HCT116 (cell line): Measurements from ENCODE around the gene EIPR1. TPM values are rescaled to one million over a fixed set of nuclear protein-coding genes. Genes with fewer than 3 reads are reported as not detected.

Experiments used
- ATAC-seq: fragments of 200-7000 bp; cut with Tn5 transposase; 2 replicates; pipeline ENCODE4 v1.9.1; 2020; ENCODE audit warnings: mild to moderate bottlenecking, moderate library complexity
- BruUV-seq: library from RNA; stranded (reverse); fragments of 400-500 nt; replicated peaks from 2 replicates; lab custom pipeline; 2021; lab: Mats Ljungman, UMichigan
- CTCF ChIA-PET: fragments of 300-600 bp; sonication (Branson Sonifier 250); formaldehyde crosslinking; loops from one replicate; lab custom pipeline; 2021; ENCODE audit warnings: antibody characterized with exemption; lab: Charles Lee
- POLR2A ChIA-PET: fragments of 300-600, 350-600 bp; sonication (Branson Sonifier 250); formaldehyde crosslinking; loops from one replicate; lab custom pipeline; 2021; ENCODE audit warnings: antibody characterized with exemption; lab: Charles Lee
- RAD21 ChIA-PET, 2 experiments: fragments of 300-600 bp; sonication (Branson Sonifier 250); formaldehyde crosslinking; loops; one replicate each; lab custom pipeline; 2023; ENCODE audit warnings: low total read pairs in 2 of 2; ENCODE audit not compliant: uncharacterized antibody in 2 of 2, unreplicated experiment in 2 of 2, low non-redundant PET in 1 of 2; lab: Charles Lee
- DNase-seq: peaks from one replicate; pipeline ENCODE4 v3.0.0-alpha.2; 2010; ENCODE audit warnings: low read depth, low spot score
- H2AFZ ChIP-seq: fragments of 200-600 bp; shearing (Covaris generic), sonication (generic); 2 replicates; pipeline ENCODE4 v1.6.1; 2017; ENCODE audit warnings: low read depth, mixed run types, mixed read lengths, antibody characterized with exemption, low read length; ENCODE audit not compliant: poor library complexity, severe bottlenecking
- H3K27ac ChIP-seq: 2 replicates; pipeline ENCODE4 v1.5.1; 2012; ENCODE audit warnings: low read depth, low read length
- H3K27me3 ChIP-seq: fragments of 200-600 bp; sonication (generic); 2 replicates; pipeline ENCODE4 v1.6.1; 2016; ENCODE audit warnings: mixed run types, low read length, mixed read lengths; ENCODE audit not compliant: insufficient read depth
- H3K36me3 ChIP-seq, 2 experiments: fragments of 200-500 bp in 1 of 2; fragments of 200-600 bp in 1 of 2; sonication (Bioruptor generic) in 1 of 2; sonication (generic) in 1 of 2; 2 replicates each; pipeline versions ENCODE4 v1.5.1 to v1.6.1; 2014 to 2016; ENCODE audit warnings: low read length in 2 of 2, inconsistent platforms in 1 of 2, mixed read lengths in 1 of 2, mixed run types in 1 of 2; ENCODE audit not compliant: insufficient read depth in 2 of 2, control insufficient read depth in 1 of 2
- H3K4me1 ChIP-seq, 2 experiments: fragments of 200-600 bp in 1 of 2; sonication (generic) in 1 of 2; 2 replicates each; pipeline versions ENCODE4 v1.5.1 to v1.6.1; 2012 to 2017; ENCODE audit warnings: low read length in 2 of 2, inconsistent platforms in 1 of 2, mild to moderate bottlenecking in 1 of 2, mixed read lengths in 1 of 2, mixed run types in 1 of 2, moderate library complexity in 1 of 2; ENCODE audit not compliant: insufficient read depth in 2 of 2, control insufficient read depth in 1 of 2
- H3K4me2 ChIP-seq: fragments of 200-600 bp; sonication (generic); 2 replicates; pipeline ENCODE4 v1.6.1; 2017; ENCODE audit warnings: mixed run types, low read length, mixed read lengths
- H3K4me3 ChIP-seq, 2 experiments: fragments of 200-600 bp in 1 of 2; sonication (generic) in 1 of 2; replicated peaks in 1 of 2; 2 replicates each; pipeline ENCODE4 v1.5.1; 2011 to 2016; ENCODE audit warnings: low read length in 2 of 2, control low read depth in 1 of 2, low read depth in 1 of 2, mild to moderate bottlenecking in 1 of 2, mixed read lengths in 1 of 2, mixed run types in 1 of 2
- H3K79me2 ChIP-seq: fragments of 200-600 bp; sonication (generic); 2 replicates; pipeline ENCODE4 v1.6.1; 2017; ENCODE audit warnings: mild to moderate bottlenecking, mixed run types, low read length, moderate library complexity, mixed read lengths; ENCODE audit not compliant: insufficient read depth
- H3K9ac ChIP-seq: fragments of 200-600 bp; sonication (generic); 2 replicates; pipeline ENCODE4 v1.6.1; 2016; ENCODE audit warnings: low read length, mixed read lengths
- H3K9me2 ChIP-seq: fragments of 200-600 bp; sonication (generic), shearing (Covaris generic); 2 replicates; pipeline ENCODE4 v1.6.1; 2017; ENCODE audit warnings: mixed run types, mild to moderate bottlenecking, moderate library complexity; ENCODE audit not compliant: insufficient read depth
- H3K9me3 ChIP-seq, 2 experiments: fragments of 200-500 bp in 1 of 2; fragments of 200-600 bp in 1 of 2; sonication (Bioruptor generic) in 1 of 2; sonication (generic) in 1 of 2; 2 replicates each; pipeline ENCODE4 v1.6.1; 2014 to 2017; ENCODE audit warnings: low read length in 2 of 2, mixed read lengths in 2 of 2, inconsistent platforms in 1 of 2, low read depth in 1 of 2, mild to moderate bottlenecking in 1 of 2, mixed run types in 1 of 2, moderate library complexity in 1 of 2; ENCODE audit not compliant: control insufficient read depth in 1 of 2, insufficient read depth in 1 of 2
- H4K20me1 ChIP-seq: fragments of 200-600 bp; sonication (generic), shearing (Covaris generic); 2 replicates; pipeline ENCODE4 v1.6.1; 2017; ENCODE audit warnings: mixed run types, mild to moderate bottlenecking, moderate library complexity; ENCODE audit not compliant: insufficient read depth
- ATF3 ChIP-seq: IDR thresholded peaks from 2 replicates; pipeline ENCODE4 v1.6.1; 2012
- CEBPB ChIP-seq: IDR thresholded peaks from 2 replicates; pipeline ENCODE4 v1.6.1; 2012; ENCODE audit warnings: low read depth
- EGR1 ChIP-seq: IDR thresholded peaks from 2 replicates; pipeline ENCODE4 v1.6.1; 2012; ENCODE audit warnings: low read depth
- EZH2 ChIP-seq: fragments of 200-600 bp; sonication (generic); IDR thresholded peaks from 2 replicates; pipeline ENCODE4 v1.6.1; 2017; ENCODE audit warnings: antibody characterized with exemption, mixed run types
- FOSL1 ChIP-seq: IDR thresholded peaks from 2 replicates; pipeline ENCODE4 v1.6.1; 2012; ENCODE audit warnings: low read depth
- JUND ChIP-seq: IDR thresholded peaks from 2 replicates; pipeline ENCODE4 v1.6.1; 2012
- POLR2A ChIP-seq: IDR thresholded peaks from 2 replicates; pipeline ENCODE4 v1.7.0; 2011; ENCODE audit warnings: borderline replicate concordance; ENCODE audit not compliant: insufficient read depth, insufficient read length; ENCODE audit errors: extremely low read depth
- POLR2AphosphoS5 ChIP-seq: IDR thresholded peaks from 2 replicates; pipeline ENCODE4 v1.6.1; 2011; ENCODE audit warnings: mild to moderate bottlenecking, low read depth, low read length, moderate library complexity
- RAD21 ChIP-seq: IDR thresholded peaks from 2 replicates; pipeline ENCODE4 v1.6.1; 2012; ENCODE audit warnings: low read depth, mild to moderate bottlenecking
- SIN3A ChIP-seq: IDR thresholded peaks from 2 replicates; pipeline ENCODE4 v1.6.1; 2012; ENCODE audit warnings: low read depth
- SRF ChIP-seq: IDR thresholded peaks from 2 replicates; pipeline ENCODE4 v1.6.1; 2012; ENCODE audit warnings: low read depth
- YY1 ChIP-seq: IDR thresholded peaks from 2 replicates; pipeline ENCODE4 v1.6.1; 2011; ENCODE audit warnings: low read length, low read depth, moderate library complexity, mild to moderate bottlenecking; ENCODE audit not compliant: insufficient replicate concordance; ENCODE audit errors: extremely low read depth
- ZFX ChIP-seq: fragments of 450-650 bp; IDR thresholded peaks from 2 replicates; pipeline ENCODE4 v1.6.1; 2017
- ZNF274 ChIP-seq: fragments of 200-500 bp; sonication (Bioruptor generic); IDR thresholded peaks from 2 replicates; pipeline ENCODE4 v1.6.1; 2014; ENCODE audit warnings: mild to moderate bottlenecking, low read depth, low read length, inconsistent platforms
- intact Hi-C: fragments of 100-400 bp; cut with micrococcal nuclease; formaldehyde crosslinking; loops from 2 replicates; pipeline ENCODE4 v1.10.0; 2022
- total RNA-seq: library from RNA; stranded (reverse); gene quantifications from one replicate; pipeline ENCODE4 v1.2.1, GENCODE V29; 2021; ENCODE audit not compliant: unreplicated experiment
- TF ChIP-seq, protein P1 (sequence below): IDR thresholded peaks from 2 replicates; pipeline ENCODE4 v1.6.1; 2011; ENCODE audit warnings: mild to moderate bottlenecking, low read length, moderate library complexity; ENCODE audit not compliant: insufficient replicate concordance; ENCODE audit errors: extremely low read depth
- TF ChIP-seq, protein P2 (sequence below), 3 experiments: fragments of 200-600 bp in 1 of 3; sonication (generic) in 1 of 3; IDR thresholded peaks in 2 of 3; conservative IDR thresholded peaks in 1 of 3; 2 replicates each; pipeline ENCODE4 v1.5.1; 2012 to 2017; ENCODE audit warnings: low read depth in 2 of 3, low read length in 2 of 3, antibody characterized with exemption in 1 of 3, borderline replicate concordance in 1 of 3, control low read depth in 1 of 3, mild to moderate bottlenecking in 1 of 3, mixed read lengths in 1 of 3, mixed run types in 1 of 3, moderate library complexity in 1 of 3; ENCODE audit not compliant: insufficient read depth in 1 of 3
- TF ChIP-seq, protein P3 (sequence below): IDR thresholded peaks from 2 replicates; pipeline ENCODE4 v1.6.1; 2012; ENCODE audit warnings: low read depth

EIPR1 gene
- total RNA-seq, 1 experiment from 2014 or later = 36.9 TPM

DNA sequence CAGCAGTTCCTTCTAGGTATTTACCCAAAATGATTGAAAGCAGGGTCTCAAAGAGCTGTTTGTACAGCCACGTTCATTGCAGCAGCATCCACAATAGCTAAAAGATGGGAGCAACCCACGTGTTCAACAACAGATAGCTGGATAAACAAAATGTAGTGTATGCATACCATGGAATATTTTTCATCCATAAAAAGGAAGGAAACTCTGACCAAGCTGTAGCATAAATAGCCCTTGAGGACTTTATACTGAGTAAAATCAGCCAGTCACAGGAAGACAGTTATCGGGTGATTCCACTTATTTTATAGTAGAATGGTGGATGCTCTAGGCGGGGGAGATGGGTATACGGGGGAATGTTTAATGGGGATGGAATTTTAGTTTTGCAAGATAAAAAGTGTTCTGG lies 9.4 kb upstream of the EIPR1 start:
- H3K9ac ChIP-seq = no peak overlapping the region
- no peak overlapping the region for H2AFZ ChIP-seq
- no peaks in the 10 kb centered on the region for H3K27me3 ChIP-seq
- no peak overlapping the region for H3K4me3 ChIP-seq
- intact Hi-C loops = no loop called here
- no peaks in the 10 kb centered on the region for H3K9me2 ChIP-seq
- no peaks in the 10 kb centered on the region; the same call in 1 of the 2 replicates for H4K20me1 ChIP-seq
- ChIA-PET CTCF (no interaction called here), RAD21 (no interaction called here), POLR2A (no interaction called here)
- no peaks in the 10 kb centered on the region for H3K4me1 ChIP-seq
- BruUV-seq = no TSS peak
- H3K36me3 ChIP-seq = peaks cover 15 to 18% of the 10 kb centered on the region in 2 experiments; a peak in 3 of 4 replicates
- no peak overlapping the region for H3K4me2 ChIP-seq
- DNase-seq (no peak), ATAC-seq (no peak)
- TF ChIP-seq ATF3 = no peak
- TF ChIP-seq SIN3A = no peak
- TF ChIP-seq ZFX = no peak
- TF ChIP-seq, protein P1, sequence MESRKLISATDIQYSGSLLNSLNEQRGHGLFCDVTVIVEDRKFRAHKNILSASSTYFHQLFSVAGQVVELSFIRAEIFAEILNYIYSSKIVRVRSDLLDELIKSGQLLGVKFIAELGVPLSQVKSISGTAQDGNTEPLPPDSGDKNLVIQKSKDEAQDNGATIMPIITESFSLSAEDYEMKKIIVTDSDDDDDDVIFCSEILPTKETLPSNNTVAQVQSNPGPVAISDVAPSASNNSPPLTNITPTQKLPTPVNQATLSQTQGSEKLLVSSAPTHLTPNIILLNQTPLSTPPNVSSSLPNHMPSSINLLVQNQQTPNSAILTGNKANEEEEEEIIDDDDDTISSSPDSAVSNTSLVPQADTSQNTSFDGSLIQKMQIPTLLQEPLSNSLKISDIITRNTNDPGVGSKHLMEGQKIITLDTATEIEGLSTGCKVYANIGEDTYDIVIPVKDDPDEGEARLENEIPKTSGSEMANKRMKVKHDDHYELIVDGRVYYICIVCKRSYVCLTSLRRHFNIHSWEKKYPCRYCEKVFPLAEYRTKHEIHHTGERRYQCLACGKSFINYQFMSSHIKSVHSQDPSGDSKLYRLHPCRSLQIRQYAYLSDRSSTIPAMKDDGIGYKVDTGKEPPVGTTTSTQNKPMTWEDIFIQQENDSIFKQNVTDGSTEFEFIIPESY = no peak
- TF ChIP-seq RAD21 = no peak
- TF ChIP-seq YY1 = no peak
- no peak for TF ChIP-seq EGR1
- no peak for TF ChIP-seq POLR2AphosphoS5
- TF ChIP-seq POLR2A = no peak
- TF ChIP-seq ZNF274 = no peak
- TF ChIP-seq, protein P2, sequence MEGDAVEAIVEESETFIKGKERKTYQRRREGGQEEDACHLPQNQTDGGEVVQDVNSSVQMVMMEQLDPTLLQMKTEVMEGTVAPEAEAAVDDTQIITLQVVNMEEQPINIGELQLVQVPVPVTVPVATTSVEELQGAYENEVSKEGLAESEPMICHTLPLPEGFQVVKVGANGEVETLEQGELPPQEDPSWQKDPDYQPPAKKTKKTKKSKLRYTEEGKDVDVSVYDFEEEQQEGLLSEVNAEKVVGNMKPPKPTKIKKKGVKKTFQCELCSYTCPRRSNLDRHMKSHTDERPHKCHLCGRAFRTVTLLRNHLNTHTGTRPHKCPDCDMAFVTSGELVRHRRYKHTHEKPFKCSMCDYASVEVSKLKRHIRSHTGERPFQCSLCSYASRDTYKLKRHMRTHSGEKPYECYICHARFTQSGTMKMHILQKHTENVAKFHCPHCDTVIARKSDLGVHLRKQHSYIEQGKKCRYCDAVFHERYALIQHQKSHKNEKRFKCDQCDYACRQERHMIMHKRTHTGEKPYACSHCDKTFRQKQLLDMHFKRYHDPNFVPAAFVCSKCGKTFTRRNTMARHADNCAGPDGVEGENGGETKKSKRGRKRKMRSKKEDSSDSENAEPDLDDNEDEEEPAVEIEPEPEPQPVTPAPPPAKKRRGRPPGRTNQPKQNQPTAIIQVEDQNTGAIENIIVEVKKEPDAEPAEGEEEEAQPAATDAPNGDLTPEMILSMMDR (IDR thresholded peaks at IDR 0.05 in 2 of 3, conservative IDR thresholded peaks at IDR 0.05 in 1 of 3; ENCODE audit: borderline replicate concordance in 1 of 3, insufficient read depth in 1 of 3, low read depth in 2 of 3, low read length in 2 of 3) = no peak
- no peak for TF ChIP-seq FOSL1
- no peak for TF ChIP-seq SRF
- no peak for TF ChIP-seq CEBPB
- no peak for TF ChIP-seq JUND
- no peak for TF ChIP-seq EZH2
- TF ChIP-seq, protein P3, sequence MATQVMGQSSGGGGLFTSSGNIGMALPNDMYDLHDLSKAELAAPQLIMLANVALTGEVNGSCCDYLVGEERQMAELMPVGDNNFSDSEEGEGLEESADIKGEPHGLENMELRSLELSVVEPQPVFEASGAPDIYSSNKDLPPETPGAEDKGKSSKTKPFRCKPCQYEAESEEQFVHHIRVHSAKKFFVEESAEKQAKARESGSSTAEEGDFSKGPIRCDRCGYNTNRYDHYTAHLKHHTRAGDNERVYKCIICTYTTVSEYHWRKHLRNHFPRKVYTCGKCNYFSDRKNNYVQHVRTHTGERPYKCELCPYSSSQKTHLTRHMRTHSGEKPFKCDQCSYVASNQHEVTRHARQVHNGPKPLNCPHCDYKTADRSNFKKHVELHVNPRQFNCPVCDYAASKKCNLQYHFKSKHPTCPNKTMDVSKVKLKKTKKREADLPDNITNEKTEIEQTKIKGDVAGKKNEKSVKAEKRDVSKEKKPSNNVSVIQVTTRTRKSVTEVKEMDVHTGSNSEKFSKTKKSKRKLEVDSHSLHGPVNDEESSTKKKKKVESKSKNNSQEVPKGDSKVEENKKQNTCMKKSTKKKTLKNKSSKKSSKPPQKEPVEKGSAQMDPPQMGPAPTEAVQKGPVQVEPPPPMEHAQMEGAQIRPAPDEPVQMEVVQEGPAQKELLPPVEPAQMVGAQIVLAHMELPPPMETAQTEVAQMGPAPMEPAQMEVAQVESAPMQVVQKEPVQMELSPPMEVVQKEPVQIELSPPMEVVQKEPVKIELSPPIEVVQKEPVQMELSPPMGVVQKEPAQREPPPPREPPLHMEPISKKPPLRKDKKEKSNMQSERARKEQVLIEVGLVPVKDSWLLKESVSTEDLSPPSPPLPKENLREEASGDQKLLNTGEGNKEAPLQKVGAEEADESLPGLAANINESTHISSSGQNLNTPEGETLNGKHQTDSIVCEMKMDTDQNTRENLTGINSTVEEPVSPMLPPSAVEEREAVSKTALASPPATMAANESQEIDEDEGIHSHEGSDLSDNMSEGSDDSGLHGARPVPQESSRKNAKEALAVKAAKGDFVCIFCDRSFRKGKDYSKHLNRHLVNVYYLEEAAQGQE = no peak
- H3K27ac ChIP-seq = no peak overlapping the region
- H3K79me2 ChIP-seq = peaks cover 38% of the 10 kb centered on the region
- no peaks in the 10 kb centered on the region for H3K9me3 ChIP-seq
